Measurements from ENCODE around the gene NLRP10. TPM values are rescaled to one million over a fixed set of nuclear protein-coding genes. Genes with fewer than 3 reads are reported as not detected.

The NLRP10 gene
- total and polyA plus RNA-seq, 7 experiments from 2014 or later = not detected

DNA sequence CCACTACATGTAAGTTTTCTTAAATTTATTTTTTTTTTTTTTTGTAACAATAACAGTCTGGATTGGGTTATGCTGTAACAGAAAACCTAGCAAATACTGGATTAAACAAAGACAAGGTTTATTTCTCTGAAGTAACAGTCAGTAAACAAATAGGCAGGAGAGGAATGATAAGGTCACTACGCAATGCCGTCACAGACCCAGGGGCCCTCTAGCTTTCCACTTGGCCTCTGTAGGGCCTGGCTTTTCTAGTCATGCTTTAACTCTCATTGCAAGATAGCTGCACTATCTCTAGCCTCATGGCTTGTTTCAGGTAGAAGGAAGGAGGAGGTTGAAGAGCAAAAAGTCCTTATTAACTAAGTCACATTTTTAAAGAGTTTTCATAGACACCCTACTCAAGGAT lies 40.7 kb downstream of the NLRP10 start:
- Histone ChIP-seq H3K4me1 (ENCODE audit: control insufficient read depth in 2 of 2, insufficient read depth in 2 of 2, low read length in 2 of 2) (no peaks in the 10 kb centered on the region), H3K27me3 (ENCODE audit: control insufficient read depth in 2 of 2, insufficient read depth in 2 of 2, low read length in 2 of 2) (peaks cover 0 to 4% of the 10 kb centered on the region in 2 donors), H3K4me3 (ENCODE audit: low read length) (no peak overlapping the region), H3K36me3 (ENCODE audit: control insufficient read depth in 2 of 3, insufficient read depth in 3 of 3, low read length in 3 of 3) (no peaks in the 10 kb centered on the region), H3K9me3 (ENCODE audit: control insufficient read depth in 2 of 3, low read length in 3 of 3) (no peaks in the 10 kb centered on the region), H3K27ac (ENCODE audit: low read depth, low read length) (no peak overlapping the region)
- ChIA-PET POLR2A (no interaction called here), CTCF (no interaction called here)
- H3K9me3 Mint-ChIP-seq = peaks cover 0 to 1% (median 0%) of the 10 kb centered on the region in 11 donors
- intact Hi-C loops (cut with micrococcal nuclease) = no loop called here
- H3K36me3 Mint-ChIP-seq = peaks cover 0 to 4% (median 0%) of the 10 kb centered on the region in 5 donors
- H3K4me3 Mint-ChIP-seq = no peak overlapping the region
- H3K4me1 Mint-ChIP-seq = no peaks in the 10 kb centered on the region
- ATAC-seq (no peak), DNase-seq (no peak)
- no peak overlapping the region for H3K27ac Mint-ChIP-seq
- H3K27me3 Mint-ChIP-seq = peaks cover 9 to 36% (median 27%) of the 10 kb centered on the region in 5 donors

DNA sequence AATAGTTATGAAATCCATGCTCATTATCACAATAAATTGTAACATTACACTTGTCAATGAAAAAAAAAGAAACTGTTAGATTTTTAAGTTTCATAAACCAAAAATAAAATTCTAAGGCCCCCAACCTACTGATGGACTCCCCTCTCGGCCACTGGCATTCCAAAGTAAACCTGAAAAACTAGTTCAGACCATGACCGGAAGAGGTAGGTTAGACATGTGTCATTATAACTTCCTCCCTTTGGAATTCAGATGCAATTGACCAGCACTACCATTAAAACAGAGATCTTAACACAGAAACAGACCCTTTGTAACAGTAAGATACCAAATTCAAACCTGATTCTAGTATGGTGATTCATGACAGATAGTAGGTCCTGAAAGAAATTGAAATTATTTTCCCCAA lies 47.1 kb downstream of the NLRP10 start:
- H3K4me3 ChIP-seq (ENCODE audit: low read length) = no peak overlapping the region
- ChIA-PET POLR2A (no interaction called here), CTCF (no interaction called here)
- no peaks in the 10 kb centered on the region for H3K36me3 ChIP-seq (ENCODE audit: control insufficient read depth in 2 of 3, insufficient read depth in 3 of 3, low read length in 3 of 3)
- Mint-ChIP-seq H3K4me1 (no peaks in the 10 kb centered on the region), H3K36me3 (no peaks in the 10 kb centered on the region), H3K27ac (no peak overlapping the region), H3K4me3 (no peak overlapping the region), H3K27me3 (peaks cover 0 to 10% (median 5%) of the 10 kb centered on the region in 5 donors), H3K9me3 (no peaks in the 10 kb centered on the region)
- peaks cover 0 to 2% of the 10 kb centered on the region in 2 donors for H3K27me3 ChIP-seq (ENCODE audit: control insufficient read depth in 2 of 2, insufficient read depth in 2 of 2, low read length in 2 of 2)
- intact Hi-C loops (cut with micrococcal nuclease) = no loop called here
- ATAC-seq (no peak), DNase-seq (no peak)
- no peaks in the 10 kb centered on the region for H3K9me3 ChIP-seq (ENCODE audit: control insufficient read depth in 2 of 3, low read length in 3 of 3)
- no peaks in the 10 kb centered on the region for H3K4me1 ChIP-seq (ENCODE audit: control insufficient read depth in 2 of 2, insufficient read depth in 2 of 2, low read length in 2 of 2)
- no peak overlapping the region for H3K27ac ChIP-seq (ENCODE audit: low read depth, low read length)

Other genes starting within 250 kb of the NLRP10 start
- not detected for gene OR5P2, start 168.5 kb downstream of the NLRP10 start, total RNA-seq
- gene OR5P2, start 168.5 kb downstream of the NLRP10 start, polyA plus RNA-seq = not detected
- gene OR5P3, start 134.6 kb downstream of the NLRP10 start, total RNA-seq = not detected
- gene OR5P3, start 134.6 kb downstream of the NLRP10 start, polyA plus RNA-seq = not detected
- not detected for gene OR10A6, start 34.2 kb downstream of the NLRP10 start, total RNA-seq
- not detected for gene OR10A6, start 34.2 kb downstream of the NLRP10 start, polyA plus RNA-seq
- not detected for gene OR10A3, start 23.7 kb downstream of the NLRP10 start, total RNA-seq
- gene OR10A3, start 23.7 kb downstream of the NLRP10 start, polyA plus RNA-seq = not detected
- 100 to 1,000 TPM; 222 to 405 (median 353) TPM for gene EIF3F, start 21.9 kb upstream of the NLRP10 start, total RNA-seq
- gene EIF3F, start 21.9 kb upstream of the NLRP10 start, polyA plus RNA-seq = 100 to 1,000 TPM; 509 to 555 TPM
- gene TUB, start 115.8 kb upstream of the NLRP10 start, total RNA-seq = under 1 TPM in 3 of 5 experiments, not detected in 2; 0.05 to 0.07 (median 0.05) TPM
- gene TUB, start 115.8 kb upstream of the NLRP10 start, polyA plus RNA-seq = under 1 TPM in 1 of 2 donors, not detected in 1; 0.12 TPM
- 10 to 100 TPM in 4 of 5 experiments, 1 to 10 TPM in 1; 7.3 to 66.9 (median 34.4) TPM for gene RIC3, start 203.6 kb upstream of the NLRP10 start, total RNA-seq
- 1 to 10 TPM; 2.5 to 2.8 TPM for gene RIC3, start 203.6 kb upstream of the NLRP10 start, polyA plus RNA-seq